ENCODE measurements around the gene FKBP5. TPM values are rescaled to one million over a fixed set of nuclear protein-coding genes. Genes with fewer than 3 reads are reported as not detected.

The FKBP5 gene
- total and polyA plus RNA-seq, 7 donors = 52.9 to 326 (median 200) TPM

DNA sequence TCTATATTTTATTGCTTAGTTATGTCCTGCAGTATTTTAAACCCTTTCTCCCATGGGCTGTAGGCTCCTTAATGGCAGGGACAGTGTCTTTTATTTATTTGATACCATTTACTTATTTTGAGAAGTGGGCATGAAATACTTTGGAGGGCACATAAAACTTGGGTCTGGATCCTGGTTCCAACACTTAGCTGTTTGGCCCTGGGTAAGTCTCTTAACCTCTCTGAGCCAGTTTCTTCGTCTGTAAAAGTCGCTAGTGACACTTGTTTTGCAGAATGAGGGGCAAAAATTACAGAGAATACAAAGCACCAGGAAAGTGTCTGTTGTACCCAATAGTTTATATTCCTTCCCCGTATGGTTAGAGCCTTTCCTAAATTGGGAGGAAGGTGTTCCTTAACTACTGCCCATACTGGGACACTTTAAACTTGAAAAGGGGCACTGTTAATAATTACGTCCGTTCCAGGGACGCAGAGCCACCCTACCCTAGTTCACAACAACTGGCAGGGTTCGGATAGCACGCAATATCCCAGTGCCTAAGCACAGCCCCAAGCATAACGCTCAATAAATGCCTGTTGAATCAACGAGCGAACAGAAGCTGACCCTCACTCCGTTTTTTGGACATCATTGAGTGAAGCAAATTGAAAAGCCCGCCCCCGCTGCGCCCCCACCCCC is 42.2 kb upstream of the FKBP5 start:
- Histone ChIP-seq H3K4me1 (peaks cover 5 to 84% (median 75%) of the 10 kb centered on the region in 4 donors), H3K4me3 (peak overlapping the region; percentile 49 to 79 (median 65)), H3K9me3 (no peaks in the 10 kb centered on the region), H3K27ac (peak overlapping the region; percentile 96 to 100 (median 98)), H3K36me3 (no peaks in the 10 kb centered on the region), H3K27me3 (no peaks in the 10 kb centered on the region)
- DNase-seq = no peak
- intact Hi-C loops (cut with DNase I) = loop anchor here (5.0 kb wide), 1 partner anchor 866 kb away; no protein-coding TSS in a partner anchor
- TF ChIP-seq POLR2AphosphoS5 (IDR thresholded peaks at IDR 0.05) (no peak), EP300 (IDR thresholded peaks at IDR 0.05) (no peak), POLR2A (IDR thresholded peaks at IDR 0.05) (no peak)
- TF ChIP-seq, protein P1, sequence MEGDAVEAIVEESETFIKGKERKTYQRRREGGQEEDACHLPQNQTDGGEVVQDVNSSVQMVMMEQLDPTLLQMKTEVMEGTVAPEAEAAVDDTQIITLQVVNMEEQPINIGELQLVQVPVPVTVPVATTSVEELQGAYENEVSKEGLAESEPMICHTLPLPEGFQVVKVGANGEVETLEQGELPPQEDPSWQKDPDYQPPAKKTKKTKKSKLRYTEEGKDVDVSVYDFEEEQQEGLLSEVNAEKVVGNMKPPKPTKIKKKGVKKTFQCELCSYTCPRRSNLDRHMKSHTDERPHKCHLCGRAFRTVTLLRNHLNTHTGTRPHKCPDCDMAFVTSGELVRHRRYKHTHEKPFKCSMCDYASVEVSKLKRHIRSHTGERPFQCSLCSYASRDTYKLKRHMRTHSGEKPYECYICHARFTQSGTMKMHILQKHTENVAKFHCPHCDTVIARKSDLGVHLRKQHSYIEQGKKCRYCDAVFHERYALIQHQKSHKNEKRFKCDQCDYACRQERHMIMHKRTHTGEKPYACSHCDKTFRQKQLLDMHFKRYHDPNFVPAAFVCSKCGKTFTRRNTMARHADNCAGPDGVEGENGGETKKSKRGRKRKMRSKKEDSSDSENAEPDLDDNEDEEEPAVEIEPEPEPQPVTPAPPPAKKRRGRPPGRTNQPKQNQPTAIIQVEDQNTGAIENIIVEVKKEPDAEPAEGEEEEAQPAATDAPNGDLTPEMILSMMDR (IDR thresholded peaks at IDR 0.05) = no peak
- 11 to 14% methylated on average over 15 of the region's 15 CpGs for WGBS, 2 donors

DNA sequence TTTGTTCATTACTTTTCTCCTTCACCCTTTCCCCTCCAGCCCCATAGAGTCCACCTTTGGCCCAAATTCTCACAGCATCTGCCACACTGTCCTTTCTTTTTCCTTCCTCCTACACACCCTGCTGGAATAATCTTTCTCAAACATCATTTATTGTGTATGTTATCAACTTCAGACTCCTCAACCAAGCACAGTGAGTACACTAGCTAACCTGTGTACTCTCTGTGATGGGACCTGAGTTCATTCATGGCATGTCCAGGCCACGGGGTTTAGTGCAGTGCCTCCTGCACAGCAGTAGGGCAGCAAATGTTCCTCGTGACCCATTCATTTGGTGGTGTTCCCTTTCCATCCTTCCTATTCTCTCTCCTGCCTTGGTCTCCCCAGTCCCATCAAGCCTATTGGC is 41.0 kb upstream of the FKBP5 start:
- Histone ChIP-seq H3K4me3 (no peak overlapping the region), H3K36me3 (no peaks in the 10 kb centered on the region), H3K9me3 (no peaks in the 10 kb centered on the region), H3K4me1 (peaks cover 5 to 86% (median 83%) of the 10 kb centered on the region in 4 donors), H3K27me3 (no peaks in the 10 kb centered on the region), H3K27ac (peak overlapping the region; percentile 96 to 100 (median 98))
- TF ChIP-seq POLR2AphosphoS5 (IDR thresholded peaks at IDR 0.05) = peak in 1 of 4 donors; percentile 10
- no peak for TF ChIP-seq EP300 (IDR thresholded peaks at IDR 0.05)
- TF ChIP-seq, protein P1 (IDR thresholded peaks at IDR 0.05) = no peak
- TF ChIP-seq POLR2A (IDR thresholded peaks at IDR 0.05) = peak in 1 of 2 donors; percentile 18
- intact Hi-C loops (cut with DNase I) = loop anchor here (2.0 to 5.0 kb wide), 3 partner anchors 239 to 1403 kb away; no protein-coding TSS in a partner anchor
- no peak for DNase-seq
- 14 to 41% methylated on average over 2 of the region's 2 CpGs for WGBS, 2 donors

DNA sequence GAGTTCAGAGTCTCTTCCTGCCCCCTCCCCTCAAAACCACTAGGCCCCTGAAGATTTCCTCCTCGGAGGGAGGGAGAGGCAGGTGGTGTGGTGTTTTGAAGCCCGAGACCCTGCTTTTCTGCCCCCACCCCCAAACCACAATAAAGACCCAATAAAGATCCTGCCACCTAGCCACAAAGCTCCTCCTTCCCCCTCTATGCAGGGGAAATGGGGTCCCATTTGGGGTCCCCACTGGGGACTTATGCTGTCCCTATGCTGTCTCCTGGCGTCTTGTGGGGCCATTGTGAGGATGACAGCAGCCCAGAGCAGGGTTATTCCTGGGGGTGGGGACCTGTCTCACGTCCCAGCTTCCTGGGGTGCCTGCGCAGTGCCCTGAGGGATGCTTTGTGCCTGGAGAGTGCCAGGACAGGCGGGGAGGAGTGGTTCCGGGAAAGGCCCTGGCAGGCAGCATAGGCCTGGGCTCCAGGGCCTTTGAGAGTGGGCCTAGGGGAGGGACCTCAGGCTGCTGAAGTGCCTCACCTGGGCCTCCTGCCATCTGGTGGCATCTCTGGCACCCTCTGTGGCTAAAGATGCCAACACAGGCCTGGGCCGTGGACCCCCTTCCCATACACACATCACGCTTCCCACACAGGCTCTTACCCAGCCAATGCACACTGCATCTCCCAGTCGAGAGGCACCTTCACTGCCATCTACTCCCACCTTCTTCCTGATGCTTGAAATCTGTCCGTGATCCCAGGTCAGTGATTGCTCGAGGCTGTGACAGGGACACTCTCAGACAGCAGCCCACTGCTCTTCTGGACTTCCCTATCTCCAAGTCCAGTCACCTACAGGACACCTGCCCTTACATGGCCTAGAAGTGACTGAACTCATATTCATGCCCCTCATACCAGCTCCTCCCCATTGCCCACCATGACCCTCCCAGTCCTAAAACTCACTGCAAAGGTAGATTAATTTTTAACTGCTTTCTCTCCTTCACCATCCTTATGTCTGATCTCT is 40.3 kb upstream of the FKBP5 start:
- peak overlapping the region in 3 of 4 donors; percentile 48 to 57 (median 54) for H3K4me3 ChIP-seq
- TF ChIP-seq POLR2AphosphoS5 (IDR thresholded peaks at IDR 0.05) (peak; percentile 18 to 57 (median 36)), POLR2A (IDR thresholded peaks at IDR 0.05) (no peak), EP300 (IDR thresholded peaks at IDR 0.05) (peak in 1 of 4 donors; percentile 60)
- TF ChIP-seq, protein P1 (IDR thresholded peaks at IDR 0.05) = no peak
- no peaks in the 10 kb centered on the region for H3K9me3 ChIP-seq
- DNase-seq = peak; percentile 87
- no peaks in the 10 kb centered on the region for H3K36me3 ChIP-seq
- peaks cover 5 to 91% (median 86%) of the 10 kb centered on the region in 4 donors for H3K4me1 ChIP-seq
- peak overlapping the region; percentile 96 to 100 (median 98) for H3K27ac ChIP-seq
- WGBS, 2 donors = 24 to 41% methylated on average over 12 of the region's 12 CpGs
- intact Hi-C loops (cut with DNase I) = loop anchor here (2.0 to 5.0 kb wide), 2 partner anchors 238 to 1403 kb away; no protein-coding TSS in a partner anchor
- H3K27me3 ChIP-seq = no peaks in the 10 kb centered on the region

DNA sequence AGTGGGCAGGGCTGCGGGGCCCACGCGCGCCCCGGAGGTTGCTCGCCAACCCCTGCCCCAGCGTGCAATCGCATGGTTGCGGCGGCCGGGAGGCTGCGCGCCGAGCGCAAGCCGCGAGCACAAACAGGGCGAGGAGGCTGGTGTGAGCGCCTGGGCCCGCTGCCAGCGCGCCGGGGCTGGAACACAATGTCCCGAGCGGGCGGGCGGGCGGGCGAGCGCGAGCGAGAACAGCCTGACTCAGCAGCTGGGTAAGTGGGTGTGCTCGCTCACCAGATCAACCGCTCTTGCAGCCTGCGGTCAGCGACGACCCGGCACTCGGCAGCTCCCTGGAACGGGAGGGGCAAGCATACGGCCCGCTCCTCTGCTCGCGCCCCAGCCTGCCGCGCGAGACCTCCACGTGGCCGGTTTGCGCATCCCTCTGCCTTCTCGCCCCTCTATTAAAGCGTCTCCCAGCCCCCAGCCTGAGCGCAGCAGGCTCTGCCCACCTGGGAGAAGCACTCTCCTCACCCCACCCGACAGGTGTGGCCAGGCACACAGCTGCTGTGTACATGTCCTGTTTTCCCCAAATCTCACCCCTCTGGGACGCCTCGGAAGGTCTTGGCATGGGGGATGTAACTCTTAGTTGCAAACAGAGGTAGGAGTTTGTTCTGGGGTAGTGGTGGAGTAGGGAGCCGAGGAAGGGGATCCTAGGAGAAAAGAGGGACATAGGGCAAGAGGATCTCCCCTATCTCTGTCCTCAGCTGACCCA is 39.4 kb upstream of the FKBP5 start:
- DNase-seq = peak; percentile 99
- Histone ChIP-seq H3K27ac (peak overlapping the region; percentile 96 to 100 (median 98)), H3K27me3 (no peaks in the 10 kb centered on the region), H3K4me1 (peaks cover 5 to 88% (median 86%) of the 10 kb centered on the region in 4 donors), H3K4me3 (peak overlapping the region; percentile 43 to 57 (median 51)), H3K9me3 (no peaks in the 10 kb centered on the region), H3K36me3 (no peaks in the 10 kb centered on the region)
- WGBS, 2 donors = 0 to 1% methylated on average over 57 of the region's 57 CpGs
- TF ChIP-seq POLR2A (IDR thresholded peaks at IDR 0.05) = peak; percentile 52 to 77
- TF ChIP-seq, protein P1 (IDR thresholded peaks at IDR 0.05) = no peak
- peak; percentile 92 to 98 (median 94) for TF ChIP-seq POLR2AphosphoS5 (IDR thresholded peaks at IDR 0.05)
- peak; percentile 94 to 99 (median 98) for TF ChIP-seq EP300 (IDR thresholded peaks at IDR 0.05)
- intact Hi-C loops (cut with DNase I) = loop anchor here (1.0 to 5.0 kb wide), 4 partner anchors 37 to 1404 kb away; no protein-coding TSS in a partner anchor
